Activated CD4-positive, alpha-beta memory T cell treated with anti-CD3 and anti-CD28 coated beads for 36 hours (primary cell): Measurements from ENCODE around the gene FBN2. TPM values are rescaled to one million over a fixed set of nuclear protein-coding genes. Genes with fewer than 3 reads are reported as not detected.

Experiments
- CTCF ChIA-PET: fragments of 350-600 bp; sonication (Branson Sonifier 250); formaldehyde crosslinking; loops from one replicate; lab custom pipeline; 2021; ENCODE audit warnings: antibody characterized with exemption, inconsistent platforms; lab: Charles Lee
- POLR2A ChIA-PET: fragments of 350-600 bp; sonication (Branson Sonifier 250); formaldehyde crosslinking; loops from one replicate; lab custom pipeline; 2021; ENCODE audit warnings: antibody characterized with exemption; lab: Charles Lee
- DNase-seq: peaks from one replicate; pipeline ENCODE4 v3.0.0-alpha.2; 2020
- H3K27ac Mint-ChIP-seq: one replicate; pipeline ENCODE4 v1.8.0; 2021; ENCODE audit warnings: mixed read lengths
- H3K27me3 Mint-ChIP-seq: one replicate; pipeline ENCODE4 v1.8.0; 2021; ENCODE audit warnings: mixed read lengths
- H3K36me3 Mint-ChIP-seq: one replicate; pipeline ENCODE4 v1.8.0; 2021; ENCODE audit warnings: mixed read lengths
- H3K4me1 Mint-ChIP-seq: one replicate; pipeline ENCODE4 v1.8.0; 2021; ENCODE audit warnings: low read depth, mixed read lengths
- H3K4me3 Mint-ChIP-seq: one replicate; pipeline ENCODE4 v1.8.0; 2021; ENCODE audit warnings: mild to moderate bottlenecking, mixed read lengths
- H3K9me3 Mint-ChIP-seq: one replicate; pipeline ENCODE4 v1.8.0; 2021; ENCODE audit warnings: mixed read lengths
- intact Hi-C: fragments of 100-400 bp; cut with micrococcal nuclease; formaldehyde crosslinking; loops from one replicate; pipeline ENCODE4 v1.15.1; 2023
- total RNA-seq, 2 experiments: library from RNA; stranded (reverse); gene quantifications; one replicate each; pipeline ENCODE4 v1.2.3, GENCODE V29; 2021

The FBN2 gene
- not detected for total RNA-seq

GRCh38 chr5:128538000-128538249, at the start of gene FBN2:
FBN2 (minus strand) TSS chr5:128538245; CDS start chr5:128537603, 642 bp downstream.
- H3K4me3 Mint-ChIP-seq: no peak within 1 kb of the TSS
- intact Hi-C loops: no loop called here
- no peaks in the 10 kb centered on the region for H3K4me1 Mint-ChIP-seq
- H3K27me3 Mint-ChIP-seq: peaks cover 34% of the 10 kb centered on the region
- no peaks in the 10 kb centered on the region for H3K36me3 Mint-ChIP-seq
- no peak within 1 kb of the TSS for H3K27ac Mint-ChIP-seq
- CTCF ChIA-PET: no interaction called here
- POLR2A ChIA-PET: no interaction called here
- no peak for DNase-seq
- H3K9me3 Mint-ChIP-seq: no peaks in the 10 kb centered on the region

GRCh38 chr5:128587275-128587674, 49.2 kb upstream of the FBN2 start:
- Mint-ChIP-seq H3K9me3 (peaks cover 6% of the 10 kb centered on the region), H3K4me1 (no peaks in the 10 kb centered on the region), H3K4me3 (no peak overlapping the region), H3K27ac (no peak overlapping the region), H3K27me3 (no peaks in the 10 kb centered on the region), H3K36me3 (no peaks in the 10 kb centered on the region)
- POLR2A ChIA-PET: no interaction called here
- intact Hi-C loops: no loop called here
- CTCF ChIA-PET: no interaction called here
- DNase-seq: no peak

- ChIA-PET POLR2A (no interaction called here), CTCF (no interaction called here)
- H3K4me1 Mint-ChIP-seq: no peaks in the 10 kb centered on the region
- intact Hi-C loops: no loop called here
- H3K9me3 Mint-ChIP-seq: peaks cover 6% of the 10 kb centered on the region
- H3K36me3 Mint-ChIP-seq: no peaks in the 10 kb centered on the region
- no peak for DNase-seq
- H3K4me3 Mint-ChIP-seq: no peak overlapping the region
- no peak overlapping the region for H3K27ac Mint-ChIP-seq
- no peaks in the 10 kb centered on the region for H3K27me3 Mint-ChIP-seq
Measured at GRCh38 chr5:128586848-128587247, 48.8 kb upstream of the FBN2 start.

GRCh38 chr5:128579639-128580038, 41.6 kb upstream of the FBN2 start:
- DNase-seq: no peak
- intact Hi-C loops: no loop called here
- Mint-ChIP-seq H3K36me3 (no peaks in the 10 kb centered on the region), H3K4me3 (no peak overlapping the region), H3K27ac (no peak overlapping the region), H3K4me1 (no peaks in the 10 kb centered on the region), H3K9me3 (peaks cover 8% of the 10 kb centered on the region), H3K27me3 (no peaks in the 10 kb centered on the region)
- ChIA-PET POLR2A (no interaction called here), CTCF (no interaction called here)

GRCh38 chr5:128579093-128579492, 41.0 kb upstream of the FBN2 start:
- Mint-ChIP-seq H3K9me3 (peaks cover 8% of the 10 kb centered on the region), H3K27me3 (no peaks in the 10 kb centered on the region), H3K4me3 (no peak overlapping the region), H3K4me1 (no peaks in the 10 kb centered on the region), H3K27ac (no peak overlapping the region), H3K36me3 (no peaks in the 10 kb centered on the region)
- ChIA-PET CTCF (no interaction called here), POLR2A (no interaction called here)
- intact Hi-C loops: no loop called here
- DNase-seq: no peak

- H3K27me3 Mint-ChIP-seq: no peaks in the 10 kb centered on the region
- H3K9me3 Mint-ChIP-seq: peaks cover 3% of the 10 kb centered on the region
- intact Hi-C loops: no loop called here
- CTCF ChIA-PET: no interaction called here
- H3K36me3 Mint-ChIP-seq: no peaks in the 10 kb centered on the region
- POLR2A ChIA-PET: no interaction called here
- no peak overlapping the region for H3K4me3 Mint-ChIP-seq
- no peaks in the 10 kb centered on the region for H3K4me1 Mint-ChIP-seq
- DNase-seq: no peak
- no peak overlapping the region for H3K27ac Mint-ChIP-seq
Measured at GRCh38 chr5:128574041-128574440, 36.0 kb upstream of the FBN2 start.

- H3K4me3 Mint-ChIP-seq: no peak overlapping the region
- no peaks in the 10 kb centered on the region for H3K27me3 Mint-ChIP-seq
- peaks cover 3% of the 10 kb centered on the region for H3K9me3 Mint-ChIP-seq
- ChIA-PET POLR2A (no interaction called here), CTCF (no interaction called here)
- intact Hi-C loops: no loop called here
- no peaks in the 10 kb centered on the region for H3K36me3 Mint-ChIP-seq
- H3K27ac Mint-ChIP-seq: no peak overlapping the region
- DNase-seq: no peak
- H3K4me1 Mint-ChIP-seq: no peaks in the 10 kb centered on the region
Measured at GRCh38 chr5:128572930-128573319, 34.9 kb upstream of the FBN2 start.

GRCh38 chr5:128572051-128572929, 34.2 kb upstream of the FBN2 start:
- POLR2A ChIA-PET: no interaction called here
- CTCF ChIA-PET: no interaction called here
- no peaks in the 10 kb centered on the region for H3K36me3 Mint-ChIP-seq

GRCh38 chr5:128566178-128566577, 28.1 kb upstream of the FBN2 start:
- Mint-ChIP-seq H3K4me1 (no peaks in the 10 kb centered on the region), H3K9me3 (no peaks in the 10 kb centered on the region), H3K27me3 (no peaks in the 10 kb centered on the region), H3K27ac (no peak overlapping the region), H3K36me3 (no peaks in the 10 kb centered on the region), H3K4me3 (no peak overlapping the region)
- ChIA-PET POLR2A (no interaction called here), CTCF (no interaction called here)
- intact Hi-C loops: no loop called here
- DNase-seq: no peak

More at GRCh38 chr5:128572051-128572929, 34.2 kb upstream of the FBN2 start:
- Mint-ChIP-seq H3K9me3 (peaks cover 3% of the 10 kb centered on the region), H3K27me3 (no peaks in the 10 kb centered on the region), H3K27ac (no peak overlapping the region), H3K4me3 (no peak overlapping the region), H3K4me1 (no peaks in the 10 kb centered on the region)
- intact Hi-C loops: no loop called here
- no peak for DNase-seq

GRCh38 chr5:128559300-128560297, 21.6 kb upstream of the FBN2 start:
- intact Hi-C loops: no loop called here
- Mint-ChIP-seq H3K27ac (no peak overlapping the region), H3K36me3 (no peaks in the 10 kb centered on the region), H3K4me3 (no peak overlapping the region), H3K4me1 (no peaks in the 10 kb centered on the region), H3K9me3 (peaks cover 4% of the 10 kb centered on the region), H3K27me3 (no peaks in the 10 kb centered on the region)
- POLR2A ChIA-PET: no interaction called here
- CTCF ChIA-PET: no interaction called here
- no peak for DNase-seq

GRCh38 chr5:128553747-128554146, 15.7 kb upstream of the FBN2 start:
- intact Hi-C loops: no loop called here
- no peaks in the 10 kb centered on the region for H3K4me1 Mint-ChIP-seq
- POLR2A ChIA-PET: no interaction called here
- H3K9me3 Mint-ChIP-seq: peaks cover 25% of the 10 kb centered on the region
- no peak overlapping the region for H3K27ac Mint-ChIP-seq
- DNase-seq: no peak
- no peaks in the 10 kb centered on the region for H3K27me3 Mint-ChIP-seq
- H3K36me3 Mint-ChIP-seq: no peaks in the 10 kb centered on the region
- no peak overlapping the region for H3K4me3 Mint-ChIP-seq
- CTCF ChIA-PET: no interaction called here

- intact Hi-C loops: no loop called here
- no peak overlapping the region for H3K4me3 Mint-ChIP-seq
Measured at GRCh38 chr5:128551476-128551875, 13.4 kb upstream of the FBN2 start.

More at GRCh38 chr5:128551476-128551875, 13.4 kb upstream of the FBN2 start:
- Mint-ChIP-seq H3K4me1 (no peaks in the 10 kb centered on the region), H3K36me3 (no peaks in the 10 kb centered on the region), H3K27me3 (no peaks in the 10 kb centered on the region), H3K27ac (no peak overlapping the region), H3K9me3 (peaks cover 21% of the 10 kb centered on the region)
- ChIA-PET CTCF (no interaction called here), POLR2A (no interaction called here)
- DNase-seq: no peak
